Coronary artery (tissue), 2 donors: ENCODE measurements around the gene HSPBAP1.

Source experiments
- DNase-seq: peaks from one replicate; pipeline ENCODE4 v3.0.0-alpha.2; 2017; ENCODE audit warnings: low spot score
- H3K27ac ChIP-seq, 2 donors: fragments of 200-600 bp; sonication (generic); one replicate each; pipeline ENCODE4 v1.5.1; 2016 to 2019
- H3K4me3 ChIP-seq: fragments of 200-600 bp; sonication (generic); 2 replicates; pipeline ENCODE4 v1.5.1; 2016; ENCODE audit warnings: mild to moderate bottlenecking, moderate library complexity
- TF ChIP-seq, protein P1 (sequence below): fragments of 200-600 bp; sonication (generic); IDR thresholded peaks from one replicate; pipeline ENCODE4 v1.5.1; 2019; ENCODE audit warnings: antibody characterized with exemption

The HSPBAP1 gene, protein sequence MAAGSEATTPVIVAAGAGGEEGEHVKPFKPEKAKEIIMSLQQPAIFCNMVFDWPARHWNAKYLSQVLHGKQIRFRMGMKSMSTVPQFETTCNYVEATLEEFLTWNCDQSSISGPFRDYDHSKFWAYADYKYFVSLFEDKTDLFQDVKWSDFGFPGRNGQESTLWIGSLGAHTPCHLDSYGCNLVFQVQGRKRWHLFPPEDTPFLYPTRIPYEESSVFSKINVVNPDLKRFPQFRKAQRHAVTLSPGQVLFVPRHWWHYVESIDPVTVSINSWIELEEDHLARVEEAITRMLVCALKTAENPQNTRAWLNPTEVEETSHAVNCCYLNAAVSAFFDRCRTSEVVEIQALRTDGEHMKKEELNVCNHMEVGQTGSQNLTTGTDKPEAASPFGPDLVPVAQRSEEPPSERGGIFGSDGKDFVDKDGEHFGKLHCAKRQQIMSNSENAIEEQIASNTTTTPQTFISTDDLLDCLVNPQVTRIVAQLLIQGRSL

GRCh38 chr3:122793568-122794416 lies at the start of gene HSPBAP1:
Gene HSPBAP1 (minus strand): TSS chr3:122793831. CDS start chr3:122793680, 151 bp downstream.
- H3K27ac ChIP-seq, result peak within 1 kb of the TSS; percentile 92 to 99
- TF ChIP-seq, protein P1, sequence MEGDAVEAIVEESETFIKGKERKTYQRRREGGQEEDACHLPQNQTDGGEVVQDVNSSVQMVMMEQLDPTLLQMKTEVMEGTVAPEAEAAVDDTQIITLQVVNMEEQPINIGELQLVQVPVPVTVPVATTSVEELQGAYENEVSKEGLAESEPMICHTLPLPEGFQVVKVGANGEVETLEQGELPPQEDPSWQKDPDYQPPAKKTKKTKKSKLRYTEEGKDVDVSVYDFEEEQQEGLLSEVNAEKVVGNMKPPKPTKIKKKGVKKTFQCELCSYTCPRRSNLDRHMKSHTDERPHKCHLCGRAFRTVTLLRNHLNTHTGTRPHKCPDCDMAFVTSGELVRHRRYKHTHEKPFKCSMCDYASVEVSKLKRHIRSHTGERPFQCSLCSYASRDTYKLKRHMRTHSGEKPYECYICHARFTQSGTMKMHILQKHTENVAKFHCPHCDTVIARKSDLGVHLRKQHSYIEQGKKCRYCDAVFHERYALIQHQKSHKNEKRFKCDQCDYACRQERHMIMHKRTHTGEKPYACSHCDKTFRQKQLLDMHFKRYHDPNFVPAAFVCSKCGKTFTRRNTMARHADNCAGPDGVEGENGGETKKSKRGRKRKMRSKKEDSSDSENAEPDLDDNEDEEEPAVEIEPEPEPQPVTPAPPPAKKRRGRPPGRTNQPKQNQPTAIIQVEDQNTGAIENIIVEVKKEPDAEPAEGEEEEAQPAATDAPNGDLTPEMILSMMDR, result no peak
- H3K4me3 ChIP-seq, result peak within 1 kb of the TSS; percentile 78
- peak; percentile 95 for DNase-seq

GRCh38 chr3:122835590-122835989 lies 42.0 kb upstream of the HSPBAP1 start:
- TF ChIP-seq, protein P1, result no peak
- no peak overlapping the region for H3K27ac ChIP-seq

GRCh38 chr3:122828281-122828680 lies 34.6 kb upstream of the HSPBAP1 start:
- TF ChIP-seq, protein P1, result no peak

More at GRCh38 chr3:122835590-122835989, 42.0 kb upstream of the HSPBAP1 start:
- DNase-seq, result no peak
- no peak overlapping the region for H3K4me3 ChIP-seq

GRCh38 chr3:122826278-122826677 lies 32.6 kb upstream of the HSPBAP1 start:
- no peak for DNase-seq
- H3K27ac ChIP-seq, result no peak overlapping the region
- TF ChIP-seq, protein P1, result no peak

More at GRCh38 chr3:122828281-122828680, 34.6 kb upstream of the HSPBAP1 start:
- Histone ChIP-seq H3K27ac (no peak overlapping the region), H3K4me3 (no peak overlapping the region)
- no peak for DNase-seq

GRCh38 chr3:122825460-122825859 lies 31.8 kb upstream of the HSPBAP1 start:
- no peak overlapping the region for H3K27ac ChIP-seq
- DNase-seq, result no peak
- H3K4me3 ChIP-seq, result no peak overlapping the region
- TF ChIP-seq, protein P1, result no peak

More at GRCh38 chr3:122826278-122826677, 32.6 kb upstream of the HSPBAP1 start:
- H3K4me3 ChIP-seq, result no peak overlapping the region

GRCh38 chr3:122824465-122825381 lies 31.1 kb upstream of the HSPBAP1 start:
- no peak for DNase-seq
- Histone ChIP-seq H3K4me3 (no peak overlapping the region), H3K27ac (peak overlapping the region in 1 of 2 donors; percentile 28)
- TF ChIP-seq, protein P1, result no peak
